Cardiac muscle cell (in vitro differentiated cells and primary cell): Measurements from ENCODE around the gene MXD3. TPM values are rescaled to one million over a fixed set of nuclear protein-coding genes. Genes with fewer than 3 reads are reported as not detected.
"Not testable (repeated sequence)": the region's sequence is repeated elsewhere in the genome, so short reads cannot be mapped to it uniquely, and the experiment has no call there.

Experiments
- DNase-seq, 2 donors: peaks; one replicate each; pipeline versions ENCODE4 v3.0.0 to v3.0.0-alpha.2; 2010 to 2017; ENCODE audit warnings: low read depth in 1 of 2, low spot score in 1 of 2
- H3K27ac ChIP-seq: fragments of 200-600 bp; sonication (generic); 2 replicates; pipeline ENCODE4 v1.5.1; 2016
- H3K27me3 ChIP-seq: fragments of 200-600 bp; sonication (generic); 2 replicates; pipeline ENCODE4 v1.6.0; 2016; ENCODE audit warnings: control low read depth
- H3K36me3 ChIP-seq: fragments of 200-600 bp; sonication (generic); 2 replicates; pipeline ENCODE4 v1.5.1; 2016; ENCODE audit warnings: control low read depth
- H3K4me1 ChIP-seq: fragments of 200-600 bp; sonication (generic); 2 replicates; pipeline ENCODE4 v1.8.1; 2017; ENCODE audit warnings: low read depth, mild to moderate bottlenecking, mixed run types
- H3K4me3 ChIP-seq: fragments of 200-600 bp; sonication (generic); 2 replicates; pipeline ENCODE4 v1.5.1; 2016; ENCODE audit warnings: mild to moderate bottlenecking
- H3K9me3 ChIP-seq: fragments of 200-600 bp; sonication (generic); 2 replicates; pipeline ENCODE4 v1.5.1; 2017; ENCODE audit warnings: low read depth, mild to moderate bottlenecking, control low read depth
- polyA plus RNA-seq: library from polyadenylated mRNA; unstranded; fragments of >200 nt; fragmentation: Nextera tagmentation; extraction: Ambion mirVana; gene quantifications from 2 replicates; pipeline ENCODE4 v1.2.1, GENCODE V29; 2016
- total RNA-seq: library from RNA; depleted of rRNA; stranded (reverse); fragments of >200 nt; gene quantifications from 2 replicates; pipeline ENCODE4 v1.2.3, GENCODE V29; 2016
- TF ChIP-seq, protein P1 (sequence below): IDR thresholded peaks from 2 replicates; pipeline ENCODE4 v1.5.1; 2012; ENCODE audit warnings: low read depth, mild to moderate bottlenecking, low read length

Gene MXD3
- total and polyA plus RNA-seq, 2 experiments from 2014 or later = 7.3 to 112 TPM

DNA sequence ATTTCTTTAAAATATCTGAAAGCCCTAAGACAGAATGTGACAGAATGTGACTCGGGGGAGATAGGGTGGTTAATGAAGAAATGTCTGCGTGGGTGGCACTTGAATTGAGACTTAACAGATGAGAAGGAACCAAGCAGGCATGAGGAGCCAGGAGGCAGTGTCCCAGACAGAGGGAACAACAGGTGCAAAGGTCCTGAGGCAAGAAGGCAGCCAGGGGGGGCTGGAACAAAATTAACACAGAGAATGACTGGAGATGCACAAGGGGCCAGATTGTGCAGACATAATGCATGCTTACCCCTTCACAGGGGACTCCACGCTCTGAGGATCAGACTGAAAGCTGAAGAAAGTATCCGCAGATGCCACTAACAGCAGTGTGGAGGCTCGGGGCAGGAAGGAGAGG, 38.1 kb upstream of the MXD3 start:
- Histone ChIP-seq H3K27ac (no peak overlapping the region), H3K4me1 (peaks cover 7% of the 10 kb centered on the region), H3K36me3 (peaks cover 3% of the 10 kb centered on the region), H3K27me3 (no peaks in the 10 kb centered on the region), H3K4me3 (peak overlapping the region; percentile 72), H3K9me3 (no peaks in the 10 kb centered on the region)
- TF ChIP-seq, protein P1, sequence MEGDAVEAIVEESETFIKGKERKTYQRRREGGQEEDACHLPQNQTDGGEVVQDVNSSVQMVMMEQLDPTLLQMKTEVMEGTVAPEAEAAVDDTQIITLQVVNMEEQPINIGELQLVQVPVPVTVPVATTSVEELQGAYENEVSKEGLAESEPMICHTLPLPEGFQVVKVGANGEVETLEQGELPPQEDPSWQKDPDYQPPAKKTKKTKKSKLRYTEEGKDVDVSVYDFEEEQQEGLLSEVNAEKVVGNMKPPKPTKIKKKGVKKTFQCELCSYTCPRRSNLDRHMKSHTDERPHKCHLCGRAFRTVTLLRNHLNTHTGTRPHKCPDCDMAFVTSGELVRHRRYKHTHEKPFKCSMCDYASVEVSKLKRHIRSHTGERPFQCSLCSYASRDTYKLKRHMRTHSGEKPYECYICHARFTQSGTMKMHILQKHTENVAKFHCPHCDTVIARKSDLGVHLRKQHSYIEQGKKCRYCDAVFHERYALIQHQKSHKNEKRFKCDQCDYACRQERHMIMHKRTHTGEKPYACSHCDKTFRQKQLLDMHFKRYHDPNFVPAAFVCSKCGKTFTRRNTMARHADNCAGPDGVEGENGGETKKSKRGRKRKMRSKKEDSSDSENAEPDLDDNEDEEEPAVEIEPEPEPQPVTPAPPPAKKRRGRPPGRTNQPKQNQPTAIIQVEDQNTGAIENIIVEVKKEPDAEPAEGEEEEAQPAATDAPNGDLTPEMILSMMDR = no peak
- no peak for DNase-seq

DNA sequence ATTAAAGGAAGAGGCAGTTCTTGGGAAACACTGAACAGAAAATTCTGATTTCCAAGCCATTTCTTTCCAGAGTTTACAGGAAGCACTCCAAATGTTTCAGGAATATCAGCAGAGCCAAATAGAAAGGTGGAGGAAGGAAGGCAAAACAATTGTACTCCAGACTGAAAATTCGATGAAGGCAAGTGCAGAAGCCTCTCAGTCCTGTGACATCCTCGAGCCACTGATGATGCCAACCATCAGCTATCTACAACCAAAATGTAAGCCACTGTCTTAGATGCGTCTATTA, 37.6 kb upstream of the MXD3 start:
- Histone ChIP-seq H3K9me3 (no peaks in the 10 kb centered on the region), H3K4me1 (peaks cover 7% of the 10 kb centered on the region), H3K27ac (no peak overlapping the region), H3K4me3 (no peak overlapping the region), H3K36me3 (peaks cover 6% of the 10 kb centered on the region), H3K27me3 (no peaks in the 10 kb centered on the region)
- no peak for DNase-seq
- TF ChIP-seq, protein P1 = no peak

DNA sequence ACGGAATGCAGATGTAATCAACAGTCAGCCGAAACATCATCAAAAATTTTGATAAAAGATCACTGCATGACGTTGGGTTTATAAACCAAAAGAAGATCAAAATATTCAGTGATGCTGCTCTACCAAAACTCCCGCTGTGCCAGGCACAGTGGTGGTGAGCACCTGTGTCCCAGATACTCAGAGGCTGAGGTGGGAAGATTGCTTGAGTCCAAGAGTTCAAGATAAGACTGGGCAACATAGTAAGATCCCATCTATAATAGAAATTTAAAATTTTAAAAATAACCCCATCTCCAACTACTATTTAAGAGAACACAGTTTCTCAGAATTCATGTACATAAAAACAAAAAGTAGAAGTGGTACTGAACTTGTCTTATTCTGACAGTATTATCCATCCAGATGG, 36.0 kb upstream of the MXD3 start:
- no peak overlapping the region for H3K4me3 ChIP-seq
- no peaks in the 10 kb centered on the region for H3K27me3 ChIP-seq

DNA sequence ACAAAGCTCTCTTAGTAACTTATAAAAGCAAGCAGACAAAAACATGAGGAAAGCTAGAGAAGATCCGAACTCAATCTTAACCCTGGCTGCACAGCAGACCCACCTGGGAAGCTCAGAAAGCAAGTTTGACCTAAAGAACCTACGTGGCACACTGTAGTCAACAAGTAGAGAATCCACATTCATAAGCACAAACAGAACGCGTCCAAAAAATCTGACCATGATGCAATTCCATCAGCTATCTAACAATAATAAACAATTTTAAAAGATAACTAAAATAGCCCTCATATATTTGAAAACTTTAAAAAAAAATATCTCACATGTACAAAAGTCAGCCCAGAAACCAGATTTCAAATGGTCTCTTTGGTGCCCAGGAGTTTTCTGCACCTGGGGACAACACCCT, 35.1 kb upstream of the MXD3 start:
- peaks cover 6% of the 10 kb centered on the region for H3K36me3 ChIP-seq
- peaks cover 7% of the 10 kb centered on the region for H3K4me1 ChIP-seq
- H3K9me3 ChIP-seq = no peaks in the 10 kb centered on the region
- no peaks in the 10 kb centered on the region for H3K27me3 ChIP-seq
- TF ChIP-seq, protein P1 = no peak
- H3K4me3 ChIP-seq = no peak overlapping the region
- H3K27ac ChIP-seq = no peak overlapping the region
- DNase-seq = no peak

More for the DNA sequence above, 36.0 kb upstream of the MXD3 start:
- DNase-seq = no peak
- Histone ChIP-seq H3K27ac (no peak overlapping the region), H3K36me3 (peaks cover 6% of the 10 kb centered on the region), H3K4me1 (peaks cover 7% of the 10 kb centered on the region), H3K9me3 (no peaks in the 10 kb centered on the region)
- TF ChIP-seq, protein P1 = no peak

DNA sequence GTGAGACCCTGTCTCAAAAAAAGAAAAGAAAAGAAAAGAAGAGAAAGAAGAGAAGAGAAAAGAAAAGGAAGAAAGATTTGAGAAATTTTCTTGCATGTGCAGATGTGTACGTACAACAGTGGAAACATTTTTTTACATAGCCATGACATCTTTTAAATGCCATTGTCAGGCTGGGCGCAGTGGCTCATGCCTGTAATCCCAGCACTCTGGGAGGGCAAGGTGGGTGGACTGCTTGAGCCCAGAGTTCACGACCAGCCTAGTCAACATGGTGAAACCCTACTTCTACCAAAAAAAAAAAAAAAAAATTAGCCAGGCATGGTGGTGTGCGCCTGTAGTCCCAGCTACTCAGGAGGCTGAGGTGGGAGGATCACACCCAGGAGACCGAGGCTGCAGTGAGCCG, 33.2 kb upstream of the MXD3 start:
- DNase-seq = no peak

DNA sequence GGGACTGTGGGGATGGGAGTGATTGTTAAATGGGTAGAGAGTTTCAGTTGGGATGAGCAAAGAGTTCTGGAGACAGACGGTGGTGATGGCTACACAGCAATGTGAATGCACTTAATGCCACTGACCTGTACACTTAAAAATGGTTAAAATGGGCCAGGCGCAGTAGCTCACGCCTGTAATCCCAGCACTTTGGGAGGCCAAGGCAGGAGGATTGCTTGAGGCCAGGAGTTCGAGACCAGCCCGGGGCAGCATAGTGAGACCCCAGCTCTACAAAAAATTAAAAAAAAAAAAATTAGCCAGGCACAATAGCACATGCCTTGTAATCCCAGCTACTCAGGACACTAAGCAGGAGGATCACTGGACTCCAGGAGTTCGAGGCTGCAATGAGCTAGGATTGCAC, 32.1 kb upstream of the MXD3 start:
- Histone ChIP-seq H3K27me3 (no peaks in the 10 kb centered on the region), H3K4me3 (no peak overlapping the region), H3K27ac (no peak overlapping the region), H3K9me3 (no peaks in the 10 kb centered on the region), H3K4me1 (no peaks in the 10 kb centered on the region), H3K36me3 (peaks cover 6% of the 10 kb centered on the region)
- TF ChIP-seq, protein P1 = no peak
- no peak for DNase-seq

More for the DNA sequence above, 33.2 kb upstream of the MXD3 start:
- Histone ChIP-seq H3K27me3 (no peaks in the 10 kb centered on the region), H3K27ac (no peak overlapping the region), H3K9me3 (no peaks in the 10 kb centered on the region), H3K4me1 (no peaks in the 10 kb centered on the region), H3K36me3 (peaks cover 6% of the 10 kb centered on the region), H3K4me3 (no peak overlapping the region)
- TF ChIP-seq, protein P1 = no peak

DNA sequence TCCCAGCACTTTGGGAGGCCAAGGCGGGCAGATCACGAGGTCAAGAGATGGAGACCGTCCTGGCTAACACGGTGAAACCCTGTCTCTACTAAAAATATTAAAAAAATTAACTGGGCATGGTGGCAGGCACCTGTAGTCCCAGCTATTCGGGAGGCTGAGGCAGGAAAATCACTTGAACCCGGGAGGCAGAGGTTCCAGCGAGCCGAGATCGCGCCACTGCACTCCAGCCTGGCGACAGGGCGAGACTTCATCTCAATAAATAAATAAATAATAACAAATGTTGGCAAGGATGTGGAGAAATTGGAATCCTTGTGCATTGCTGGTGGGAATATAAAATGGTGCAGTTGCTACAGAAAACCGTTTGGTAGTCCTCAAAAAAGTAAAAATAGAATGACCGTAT, 31.3 kb upstream of the MXD3 start:
- H3K27me3 ChIP-seq, H3K36me3 ChIP-seq: not testable (repeated sequence)

More for the DNA sequence above, 31.3 kb upstream of the MXD3 start:
- not testable (repeated sequence) for H3K27ac ChIP-seq, H3K9me3 ChIP-seq, DNase-seq, H3K4me1 ChIP-seq, H3K4me3 ChIP-seq
